ENCODE measurements around the gene UQCRC1. TPM values are rescaled to one million over a fixed set of nuclear protein-coding genes. Genes with fewer than 3 reads are reported as not detected.

UQCRC1 gene
- total and polyA plus RNA-seq, 7 donors: 199 to 828 (median 241) TPM

DNA sequence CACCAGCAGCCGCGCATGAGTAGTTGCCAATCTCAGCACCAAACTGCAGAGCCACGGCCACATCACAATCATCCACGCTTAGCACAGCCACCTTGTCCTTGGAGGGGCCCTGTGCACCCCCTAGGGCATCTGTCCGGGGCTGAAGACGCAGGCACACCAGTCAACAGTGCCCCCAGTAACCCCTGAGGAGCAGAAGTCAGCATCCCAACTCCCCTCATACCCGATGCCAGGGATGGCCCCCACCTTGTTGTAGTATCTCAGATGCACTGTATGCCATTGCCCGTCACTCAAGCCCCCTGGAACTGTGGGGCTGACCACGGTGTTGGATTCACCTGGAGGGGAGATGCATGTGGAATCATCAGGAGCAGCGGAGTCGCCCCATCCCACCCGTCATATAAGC, 45.6 kb upstream of the UQCRC1 start:
- Histone ChIP-seq H3K4me1 (peaks cover 0 to 17% (median 16%) of the 10 kb centered on the region in 4 donors), H3K27me3 (peaks cover 0 to 19% (median 0%) of the 10 kb centered on the region in 3 donors), H3K27ac (no peak overlapping the region), H3K9me3 (no peaks in the 10 kb centered on the region), H3K36me3 (no peaks in the 10 kb centered on the region), H3K4me3 (no peak overlapping the region)
- no peak for DNase-seq
- TF ChIP-seq POLR2AphosphoS5 (IDR thresholded peaks at IDR 0.05): no peak
- WGBS, 2 donors: 93 to 95% methylated on average over 12 of the region's 12 CpGs
- intact Hi-C loops (cut with DNase I): no loop called here

DNA sequence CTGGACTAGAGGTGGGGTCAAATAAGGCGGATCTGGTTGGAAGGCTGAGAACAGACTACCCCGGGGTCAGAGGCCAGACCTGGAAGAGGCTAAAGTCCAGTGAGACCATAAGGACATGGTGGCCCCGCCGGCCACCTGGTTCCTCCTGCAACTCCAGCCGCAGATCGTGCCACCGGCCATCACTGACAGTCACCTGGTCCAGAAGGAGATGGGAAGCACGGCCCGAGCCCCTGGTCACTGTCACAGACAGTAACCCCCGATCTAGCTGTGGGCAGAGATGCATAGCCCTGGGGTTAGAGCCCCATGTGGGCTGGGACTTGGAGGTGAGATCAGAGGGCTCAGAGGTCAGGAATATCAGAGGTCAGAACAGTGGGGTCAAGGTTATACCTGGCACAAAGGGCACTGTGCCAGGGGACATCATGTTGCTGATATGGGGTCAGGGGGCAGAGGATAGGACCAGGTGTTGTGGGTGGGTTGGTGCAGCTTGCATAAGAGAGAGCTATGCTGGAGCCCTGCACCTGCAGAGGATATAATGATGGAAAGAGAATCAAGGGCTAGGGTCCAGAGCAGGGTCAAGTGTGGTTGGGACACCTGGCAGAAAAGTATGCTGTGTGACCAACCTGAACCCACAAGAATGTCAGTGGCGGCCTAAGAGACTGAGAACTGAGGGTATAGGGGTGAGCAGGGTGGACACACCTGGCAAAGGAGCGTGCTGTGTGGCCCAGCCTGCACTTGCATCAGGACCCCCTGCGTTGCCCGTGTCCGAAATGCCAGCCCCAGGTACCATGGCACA, 43.7 kb upstream of the UQCRC1 start:
- Histone ChIP-seq H3K36me3 (no peaks in the 10 kb centered on the region), H3K27me3 (peaks cover 0 to 6% (median 0%) of the 10 kb centered on the region in 3 donors), H3K4me1 (peaks cover 0 to 17% (median 16%) of the 10 kb centered on the region in 4 donors), H3K27ac (no peak overlapping the region), H3K4me3 (no peak overlapping the region), H3K9me3 (no peaks in the 10 kb centered on the region)
- no peak for TF ChIP-seq EP300 (IDR thresholded peaks at IDR 0.05)
- no peak for TF ChIP-seq POLR2AphosphoS5 (IDR thresholded peaks at IDR 0.05)
- no peak for TF ChIP-seq POLR2A (IDR thresholded peaks at IDR 0.05)
- TF ChIP-seq, protein P1, sequence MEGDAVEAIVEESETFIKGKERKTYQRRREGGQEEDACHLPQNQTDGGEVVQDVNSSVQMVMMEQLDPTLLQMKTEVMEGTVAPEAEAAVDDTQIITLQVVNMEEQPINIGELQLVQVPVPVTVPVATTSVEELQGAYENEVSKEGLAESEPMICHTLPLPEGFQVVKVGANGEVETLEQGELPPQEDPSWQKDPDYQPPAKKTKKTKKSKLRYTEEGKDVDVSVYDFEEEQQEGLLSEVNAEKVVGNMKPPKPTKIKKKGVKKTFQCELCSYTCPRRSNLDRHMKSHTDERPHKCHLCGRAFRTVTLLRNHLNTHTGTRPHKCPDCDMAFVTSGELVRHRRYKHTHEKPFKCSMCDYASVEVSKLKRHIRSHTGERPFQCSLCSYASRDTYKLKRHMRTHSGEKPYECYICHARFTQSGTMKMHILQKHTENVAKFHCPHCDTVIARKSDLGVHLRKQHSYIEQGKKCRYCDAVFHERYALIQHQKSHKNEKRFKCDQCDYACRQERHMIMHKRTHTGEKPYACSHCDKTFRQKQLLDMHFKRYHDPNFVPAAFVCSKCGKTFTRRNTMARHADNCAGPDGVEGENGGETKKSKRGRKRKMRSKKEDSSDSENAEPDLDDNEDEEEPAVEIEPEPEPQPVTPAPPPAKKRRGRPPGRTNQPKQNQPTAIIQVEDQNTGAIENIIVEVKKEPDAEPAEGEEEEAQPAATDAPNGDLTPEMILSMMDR (IDR thresholded peaks at IDR 0.05): no peak
- intact Hi-C loops (cut with DNase I): loop anchor here (2.0 kb wide), 1 partner anchor 14 kb away; no protein-coding TSS in a partner anchor
- no peak for DNase-seq
- 92 to 95% methylated on average over 15 of the region's 15 CpGs for WGBS, 2 donors

DNA sequence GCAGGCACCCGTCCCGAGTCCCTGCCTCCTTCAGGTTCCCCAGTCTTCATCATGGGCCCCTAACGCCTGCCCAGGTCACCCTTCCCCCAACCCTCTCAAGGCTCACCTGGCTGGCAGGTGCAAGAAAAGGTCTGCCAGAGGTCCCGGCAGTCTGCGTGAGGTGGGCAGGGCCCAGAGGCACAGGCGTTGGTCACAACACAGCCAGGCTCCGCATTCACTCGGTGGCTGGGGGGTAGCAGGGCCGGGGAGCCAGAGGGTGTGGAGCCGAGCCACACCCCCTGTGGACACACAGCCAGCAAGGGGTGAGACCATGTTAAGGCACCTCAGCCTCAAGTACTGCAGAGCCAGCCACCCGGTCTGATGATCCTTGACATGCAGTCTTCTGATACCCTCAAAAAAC, 42.3 kb upstream of the UQCRC1 start:
- no peak overlapping the region for H3K27ac ChIP-seq
- TF ChIP-seq POLR2AphosphoS5 (IDR thresholded peaks at IDR 0.05) (no peak), EP300 (IDR thresholded peaks at IDR 0.05) (no peak), POLR2A (IDR thresholded peaks at IDR 0.05) (no peak)
- TF ChIP-seq, protein P1 (IDR thresholded peaks at IDR 0.05): no peak
- 23 to 76% methylated on average over 11 of the region's 11 CpGs for WGBS, 2 donors
- peaks cover 0 to 2% (median 0%) of the 10 kb centered on the region in 3 donors for H3K27me3 ChIP-seq
- no peaks in the 10 kb centered on the region for H3K36me3 ChIP-seq
- no peak for DNase-seq
- H3K4me1 ChIP-seq: peaks cover 0 to 15% (median 13%) of the 10 kb centered on the region in 4 donors
- H3K9me3 ChIP-seq: no peaks in the 10 kb centered on the region
- no peak overlapping the region for H3K4me3 ChIP-seq
- intact Hi-C loops (cut with DNase I): loop anchor here (2.0 kb wide), 1 partner anchor 13 kb away; no protein-coding TSS in a partner anchor

DNA sequence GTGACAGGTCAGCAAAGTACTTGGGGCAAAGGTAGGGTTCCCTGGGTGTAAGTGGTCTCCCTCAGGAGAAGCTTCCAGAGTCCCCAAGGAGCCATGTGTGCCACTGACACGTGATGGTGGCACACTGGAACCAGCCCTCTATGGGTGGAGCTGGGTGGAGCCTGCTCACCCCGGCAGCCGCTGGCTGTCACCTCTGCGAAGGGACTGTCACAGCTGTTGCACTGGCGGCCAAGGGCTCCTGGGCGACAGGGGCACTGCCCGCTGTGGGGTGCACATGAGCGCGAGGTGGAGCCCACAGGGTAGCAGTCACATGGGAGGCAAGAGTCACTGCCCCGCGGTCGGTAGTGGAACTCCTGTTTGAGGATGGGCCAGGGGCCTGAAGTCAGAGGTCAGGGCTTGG, 41.3 kb upstream of the UQCRC1 start:
- Histone ChIP-seq H3K4me3 (no peak overlapping the region), H3K9me3 (no peaks in the 10 kb centered on the region), H3K27ac (no peak overlapping the region), H3K27me3 (no peaks in the 10 kb centered on the region), H3K36me3 (no peaks in the 10 kb centered on the region), H3K4me1 (peaks cover 0 to 4% (median 3%) of the 10 kb centered on the region in 4 donors)
- WGBS, 2 donors: 59 to 84% methylated on average over 12 of the region's 12 CpGs
- no peak for DNase-seq
- TF ChIP-seq POLR2A (IDR thresholded peaks at IDR 0.05): no peak
- intact Hi-C loops (cut with DNase I): no loop called here

DNA sequence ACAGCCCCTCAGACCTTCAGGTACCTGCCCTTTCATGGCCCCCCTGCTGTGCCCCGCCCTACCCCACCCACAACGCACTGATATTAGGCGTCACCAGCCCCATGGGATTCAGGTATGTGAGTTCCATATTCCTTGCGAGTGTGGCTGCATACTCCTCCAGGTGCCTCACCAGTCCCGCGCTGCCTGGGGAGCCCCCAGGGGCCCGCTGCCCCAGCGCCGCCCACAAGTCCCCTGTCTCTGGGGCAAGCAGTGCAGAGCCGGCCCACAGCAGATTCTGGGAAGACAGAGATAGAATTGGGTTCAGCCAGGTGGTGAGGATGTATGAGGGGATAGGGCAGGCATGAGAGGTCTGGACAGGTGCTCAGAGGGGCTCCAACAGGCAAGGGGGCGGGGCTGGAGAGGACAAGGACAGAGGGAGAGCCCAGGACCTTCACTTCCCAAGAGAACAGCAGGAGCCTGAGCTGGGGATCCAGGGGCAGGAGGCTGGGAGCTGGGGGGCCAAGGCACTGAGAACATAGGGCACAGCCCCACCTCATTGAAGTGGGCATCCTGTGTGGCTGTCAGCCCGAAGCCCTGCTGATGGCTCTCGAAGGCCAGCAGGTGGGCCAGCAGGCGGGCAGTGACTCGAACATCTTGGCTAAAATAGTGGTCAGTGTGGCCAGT, 38.9 kb upstream of the UQCRC1 start:
- Histone ChIP-seq H3K36me3 (no peaks in the 10 kb centered on the region), H3K4me1 (no peaks in the 10 kb centered on the region), H3K9me3 (no peaks in the 10 kb centered on the region), H3K27ac (no peak overlapping the region), H3K4me3 (no peak overlapping the region), H3K27me3 (no peaks in the 10 kb centered on the region)
- no peak for DNase-seq
- intact Hi-C loops (cut with DNase I): no loop called here
- WGBS, 2 donors: 84 to 92% methylated on average over 15 of the region's 15 CpGs
- no peak for TF ChIP-seq POLR2A (IDR thresholded peaks at IDR 0.05)
- no peak for TF ChIP-seq EP300 (IDR thresholded peaks at IDR 0.05)
- no peak for TF ChIP-seq POLR2AphosphoS5 (IDR thresholded peaks at IDR 0.05)
- TF ChIP-seq, protein P1 (IDR thresholded peaks at IDR 0.05): no peak

Data from sigmoid colon (tissue), 7 donors.